Measurements from ENCODE around the gene DCTN3.

GRCh38 chr9:34571481-34571810 lies 48.8 kb downstream of the DCTN3 start:
- TF ChIP-seq POLR2A (IDR thresholded peaks at IDR 0.05; ENCODE audit: low read length): no peak
- no peak for TF ChIP-seq GATA1 (IDR thresholded peaks at IDR 0.05; ENCODE audit: low read depth, low read length)

Measured in erythroblast (primary cell).